Fibroblast of skin of back (primary cell): ENCODE data around the gene NFATC1.
"Not testable (repeated sequence)": the region's sequence is repeated elsewhere in the genome, so short reads cannot be mapped to it uniquely, and the experiment has no call there.

Source experiments
- DNase-seq: peaks from one replicate; pipeline ENCODE4 v3.0.0-alpha.2; 2013

NFATC1 gene

DNA sequence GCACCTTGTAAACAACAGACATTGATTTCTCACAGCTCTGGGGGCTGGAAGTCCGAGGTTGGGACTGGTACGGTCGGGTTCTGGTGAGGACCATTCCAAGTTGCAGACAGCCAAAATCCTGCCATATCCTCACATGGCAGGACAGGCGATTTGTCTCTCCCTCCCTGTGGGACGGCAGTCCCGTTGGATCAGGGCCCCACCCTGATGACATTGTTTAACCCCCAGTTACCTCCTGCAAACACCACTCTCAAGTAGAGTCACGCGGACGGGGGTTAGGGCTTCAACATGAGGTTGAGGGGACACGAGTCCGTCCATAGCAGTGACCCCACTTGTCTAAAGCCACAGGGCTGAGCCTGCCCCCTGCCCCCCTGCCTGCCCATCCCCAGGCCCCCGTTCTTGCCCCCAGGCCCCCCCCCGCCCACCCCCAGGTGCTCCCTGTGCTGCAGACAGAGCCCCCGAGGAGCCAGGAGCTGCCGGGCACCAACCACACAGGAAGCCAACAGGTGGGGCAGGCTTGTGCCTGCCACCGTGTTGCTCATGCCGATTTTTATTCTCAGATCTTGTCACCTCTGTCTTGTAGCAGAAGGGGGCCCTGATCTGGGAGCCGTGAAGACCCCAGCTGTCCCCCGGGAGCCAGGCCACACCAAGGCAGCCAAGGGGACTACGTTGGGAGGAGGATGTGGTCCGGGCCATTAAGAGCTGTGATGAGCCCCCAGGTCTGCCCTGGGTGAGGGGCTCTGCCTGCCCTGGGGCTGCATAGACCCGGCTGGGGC lies 82.2 kb downstream of the NFATC1 start:
- no peak for DNase-seq

DNA sequence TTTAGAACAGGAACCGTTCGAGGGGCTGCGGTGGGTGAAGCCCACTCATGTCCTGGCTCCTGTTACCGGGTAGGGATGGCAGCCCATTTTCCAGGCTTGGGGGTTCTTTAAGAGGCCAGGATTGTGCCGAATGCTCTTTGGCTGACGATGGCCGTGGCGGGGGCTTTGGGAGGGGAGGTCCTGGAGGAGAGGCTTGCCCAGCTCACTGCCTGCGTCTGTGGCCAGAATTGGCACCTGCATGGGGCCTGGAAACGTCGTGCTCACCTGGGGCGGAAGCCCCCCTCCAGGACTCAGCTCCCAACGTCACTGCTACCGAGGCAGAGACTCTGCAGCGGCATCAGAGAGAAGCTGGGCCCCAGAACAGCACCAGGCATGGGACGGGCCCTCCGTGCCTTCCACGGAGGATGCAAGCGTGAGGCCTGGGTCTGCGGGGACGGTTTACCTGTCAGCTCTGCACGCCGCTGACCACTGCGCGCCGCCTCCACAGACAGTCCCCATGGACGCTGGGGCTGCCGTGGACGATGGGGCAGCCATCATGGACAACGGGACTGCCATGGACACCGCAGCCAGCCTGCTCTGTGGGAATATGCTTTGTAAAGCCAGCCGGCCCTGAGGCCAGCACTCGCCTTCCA lies 82.9 kb downstream of the NFATC1 start:
- no peak for DNase-seq

DNA sequence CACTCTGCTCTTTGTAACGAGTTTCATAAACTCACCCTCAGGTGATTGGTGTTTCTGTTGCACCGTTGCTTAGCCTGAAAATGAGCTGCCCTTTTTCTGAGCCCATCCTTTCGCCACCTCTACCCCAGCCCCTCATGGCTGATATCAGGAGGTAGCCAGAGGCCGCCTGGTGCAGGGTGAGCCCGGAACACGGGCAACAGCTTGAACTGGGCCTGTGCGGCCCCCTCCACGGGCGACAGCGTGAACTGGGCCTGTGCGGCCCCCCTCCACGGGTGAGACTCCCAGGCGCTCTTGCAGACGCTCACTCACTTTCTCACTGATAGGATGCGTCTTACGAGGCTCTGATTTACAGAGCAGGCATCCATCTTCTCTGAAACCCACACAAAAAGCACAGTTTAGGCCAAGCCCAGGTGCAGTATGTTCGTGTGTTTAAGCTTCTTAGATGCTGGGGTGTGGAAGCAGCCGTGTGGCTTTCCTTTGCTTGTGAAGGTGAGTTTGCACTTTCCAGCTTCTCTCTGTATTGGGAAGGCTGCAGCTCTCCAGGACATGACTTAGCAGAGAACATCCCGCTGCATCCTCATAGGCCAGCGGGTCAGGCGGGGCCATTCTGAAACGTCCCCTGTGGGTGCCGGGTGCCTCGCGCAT lies 83.5 kb downstream of the NFATC1 start:
- no peak for DNase-seq

DNA sequence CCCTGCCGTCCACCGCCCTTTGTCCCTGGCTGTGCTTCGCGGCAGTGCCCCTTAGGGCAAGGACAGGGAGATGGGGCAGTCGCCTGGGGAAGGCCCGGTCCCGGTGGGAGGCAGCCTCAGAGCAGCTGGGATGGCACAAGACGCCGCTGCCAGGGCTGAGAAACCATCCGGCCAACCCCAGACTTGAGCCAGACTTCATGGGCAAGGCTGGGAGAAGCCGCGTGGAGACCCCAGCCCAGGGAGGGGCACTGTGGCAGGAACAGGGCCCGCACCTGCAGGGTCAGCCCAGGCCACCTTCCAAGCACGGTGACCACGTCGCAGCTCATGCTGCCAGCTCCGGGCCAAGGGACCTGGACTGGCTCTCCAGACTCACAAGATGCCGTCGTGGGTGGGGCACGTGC lies 84.0 kb downstream of the NFATC1 start:
- DNase-seq: no peak

DNA sequence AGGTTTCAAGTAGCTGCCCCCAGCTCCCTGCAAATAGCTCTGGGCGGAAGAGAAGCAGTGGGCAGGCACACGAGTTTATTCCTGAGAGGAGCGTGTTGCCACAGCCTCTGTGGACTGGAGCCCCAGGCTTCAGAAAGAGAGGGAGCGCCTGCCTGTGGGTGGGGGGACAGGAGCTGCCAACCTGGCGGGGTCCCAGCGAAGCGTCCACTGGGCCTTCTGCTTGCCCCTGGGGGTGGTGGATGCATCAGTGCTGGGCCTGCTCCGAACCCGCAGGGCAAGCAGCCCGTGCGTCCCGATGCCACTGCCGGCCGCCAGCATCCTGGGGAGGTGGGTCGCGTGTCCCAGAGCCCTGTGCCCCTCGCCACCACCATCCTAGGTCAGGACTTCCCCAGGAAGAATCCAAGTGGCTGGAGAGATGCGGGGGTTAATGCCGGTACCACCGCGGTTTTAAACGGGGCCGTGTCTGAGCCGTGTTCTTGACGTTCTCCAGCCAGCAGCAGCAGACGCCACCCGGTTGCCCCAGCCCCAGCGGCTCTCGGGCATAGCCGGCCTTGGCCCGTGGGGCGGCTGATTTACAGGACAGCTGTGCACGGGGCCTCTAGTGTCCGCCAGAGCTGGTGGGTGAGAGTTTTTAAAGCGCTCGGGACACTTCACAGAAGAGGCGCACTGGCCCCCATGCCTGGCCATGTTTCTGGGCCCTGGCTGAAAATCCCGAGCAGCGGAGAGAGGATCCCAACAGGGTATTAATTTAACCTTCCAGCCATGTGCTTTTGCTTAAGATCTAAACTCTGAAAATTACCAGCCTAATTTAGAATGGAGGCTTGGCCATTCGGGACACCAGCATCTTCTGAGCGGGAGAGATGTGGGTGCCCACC lies 84.7 kb downstream of the NFATC1 start:
- DNase-seq: no peak

DNA sequence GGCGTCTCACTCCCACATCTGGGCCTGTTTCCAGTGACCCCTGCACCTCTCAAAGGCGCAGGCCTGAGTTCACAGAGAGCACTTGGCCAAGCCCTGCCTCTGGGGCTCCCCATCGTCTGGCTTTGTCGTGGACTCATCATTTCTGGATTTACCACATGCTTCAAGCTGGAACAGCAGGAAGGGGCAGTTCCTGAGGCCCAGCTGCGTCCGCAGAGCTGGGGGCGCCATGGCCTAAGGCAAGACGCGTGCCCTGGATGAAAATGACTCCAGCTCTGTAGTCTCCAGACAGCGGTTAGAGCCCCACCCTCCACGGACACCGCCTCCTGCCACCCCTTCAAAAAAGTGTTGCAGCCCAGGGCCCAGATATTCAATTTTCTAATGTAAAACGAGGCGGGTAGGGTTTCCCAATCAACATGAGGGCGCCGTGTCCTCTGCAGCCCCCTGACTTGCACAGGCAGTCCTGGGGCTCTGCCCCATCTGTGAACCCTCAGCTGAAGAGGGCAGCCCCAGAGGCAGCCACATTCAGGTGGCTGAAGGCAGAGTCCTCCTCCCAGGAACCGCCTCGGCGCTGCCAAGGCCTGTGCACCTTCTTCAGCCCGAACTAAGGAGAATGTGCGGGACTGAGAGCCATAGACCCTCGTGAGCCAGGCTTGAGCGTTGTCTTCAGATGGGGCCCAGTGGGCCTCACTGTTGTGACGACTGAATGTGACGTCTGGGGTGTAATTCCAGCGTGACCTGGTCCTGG lies 85.5 kb downstream of the NFATC1 start:
- no peak for DNase-seq

DNA sequence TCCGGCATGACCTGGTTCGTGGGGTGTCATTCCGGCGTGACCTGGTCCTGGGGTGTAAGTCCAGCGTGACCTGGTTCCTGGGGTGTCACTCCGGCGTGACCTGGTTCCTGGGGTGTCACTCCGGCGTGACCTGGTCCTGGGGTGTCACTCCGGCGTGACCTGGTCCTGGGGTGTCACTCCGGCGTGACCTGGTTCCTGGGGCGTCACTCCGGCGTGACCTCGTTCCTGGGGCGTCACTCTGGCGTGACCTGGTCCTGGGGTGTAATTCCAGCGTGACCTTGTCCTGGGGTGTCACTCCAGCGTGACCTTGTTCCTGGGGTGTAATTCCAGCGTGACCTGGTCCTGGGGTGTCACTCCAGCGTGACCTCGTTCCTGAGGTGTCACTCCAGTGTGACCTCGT lies 87.7 kb downstream of the NFATC1 start:
- DNase-seq: not testable (repeated sequence)

DNA sequence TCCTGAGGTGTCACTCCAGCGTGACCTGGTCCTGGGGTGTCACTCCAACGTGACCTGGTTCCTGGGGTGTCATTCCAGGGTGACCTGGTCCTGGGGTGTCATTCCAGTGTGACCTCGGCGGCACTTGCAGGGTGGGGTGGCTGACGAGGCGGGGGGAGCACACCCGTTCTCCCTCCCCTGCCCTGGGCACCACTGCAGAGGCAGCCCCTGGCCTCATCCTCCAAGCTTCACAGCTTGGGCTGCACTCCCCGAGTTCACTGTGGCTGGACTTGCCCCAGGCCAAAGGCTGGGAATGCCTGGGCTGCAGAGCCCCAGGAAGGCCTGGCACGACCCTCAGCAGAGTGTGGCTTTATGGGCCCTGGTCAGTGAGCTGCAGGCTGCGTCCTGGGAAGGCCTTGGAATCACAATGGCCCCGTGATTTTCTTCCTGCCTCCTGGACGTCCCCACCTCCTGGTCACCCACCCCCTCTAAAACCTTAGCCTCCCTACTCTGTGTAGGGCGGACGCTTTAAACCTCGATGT lies 88.3 kb downstream of the NFATC1 start:
- DNase-seq: no peak

DNA sequence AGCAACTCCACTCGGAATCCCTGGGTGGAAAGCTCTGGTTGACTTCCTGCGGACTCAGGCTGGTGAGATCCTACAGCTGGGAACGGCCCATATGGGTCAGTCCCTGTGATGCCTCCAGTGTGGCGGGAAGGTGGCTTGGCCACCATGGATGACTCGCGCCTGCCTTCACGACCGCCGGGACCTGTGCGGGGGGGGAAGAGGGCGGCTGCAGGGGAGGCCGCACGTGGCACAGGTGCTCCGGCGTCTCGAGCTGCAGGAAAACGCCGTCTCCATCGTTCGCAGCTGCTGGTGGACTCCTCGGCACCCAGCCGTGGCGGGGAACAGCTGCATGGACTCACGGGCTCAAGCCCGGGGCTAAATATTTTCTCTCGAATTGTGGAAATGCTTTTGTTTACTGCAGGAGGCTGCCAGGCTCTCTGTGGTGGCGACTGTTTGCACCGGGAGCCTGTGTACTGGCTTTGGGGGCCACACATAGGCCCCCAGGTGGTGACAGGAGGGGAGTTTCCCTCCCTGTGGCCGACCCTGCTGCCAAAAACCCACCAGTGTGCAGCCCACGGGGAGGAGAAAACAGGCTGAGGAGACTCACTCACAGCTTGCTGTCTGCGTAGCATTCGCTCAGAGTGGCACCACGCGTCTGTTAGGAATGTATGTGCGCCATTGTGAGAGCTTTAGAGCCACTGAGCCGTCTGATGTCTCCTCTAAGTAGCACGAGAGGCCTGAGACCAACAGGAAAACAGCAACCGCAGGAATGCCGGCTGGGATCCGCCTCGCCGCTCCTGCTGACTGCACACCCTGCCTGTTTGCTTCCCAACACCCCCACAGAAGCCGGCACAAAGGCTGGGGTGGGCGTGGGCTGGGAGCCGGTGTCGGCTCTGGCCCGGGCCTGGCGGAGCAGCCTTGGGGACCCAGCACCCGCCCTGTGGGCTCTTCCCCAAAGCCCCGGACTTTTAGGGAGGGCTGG lies 89.2 kb downstream of the NFATC1 start:
- peak; percentile 98 for DNase-seq

DNA sequence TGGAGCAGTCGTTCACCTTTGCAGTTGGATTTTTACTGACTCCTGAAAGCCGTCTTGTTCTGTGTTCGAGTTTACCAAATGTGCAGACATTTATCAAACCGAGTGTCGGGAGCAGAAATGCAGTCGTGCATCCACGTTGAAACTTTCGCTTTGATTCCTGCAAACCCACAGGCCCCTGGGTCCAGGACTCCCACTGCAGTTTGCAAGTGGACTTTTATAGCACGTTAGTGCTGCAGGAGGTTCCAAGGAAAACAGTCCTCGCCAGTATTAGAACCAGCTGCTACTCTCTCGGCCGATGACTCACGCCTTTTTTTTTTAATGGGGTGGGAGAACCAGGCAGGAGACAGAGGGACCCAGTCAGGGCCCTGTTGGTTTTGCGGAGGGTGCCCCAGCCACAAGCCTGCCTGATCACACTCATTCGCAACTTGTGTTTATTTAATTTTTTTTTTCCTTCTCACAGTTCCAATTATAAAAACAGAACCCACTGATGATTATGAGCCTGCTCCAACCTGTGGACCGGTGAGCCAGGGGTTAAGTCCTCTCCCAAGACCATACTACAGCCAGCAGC lies 90.1 kb downstream of the NFATC1 start:
- peak; percentile 97 for DNase-seq

DNA sequence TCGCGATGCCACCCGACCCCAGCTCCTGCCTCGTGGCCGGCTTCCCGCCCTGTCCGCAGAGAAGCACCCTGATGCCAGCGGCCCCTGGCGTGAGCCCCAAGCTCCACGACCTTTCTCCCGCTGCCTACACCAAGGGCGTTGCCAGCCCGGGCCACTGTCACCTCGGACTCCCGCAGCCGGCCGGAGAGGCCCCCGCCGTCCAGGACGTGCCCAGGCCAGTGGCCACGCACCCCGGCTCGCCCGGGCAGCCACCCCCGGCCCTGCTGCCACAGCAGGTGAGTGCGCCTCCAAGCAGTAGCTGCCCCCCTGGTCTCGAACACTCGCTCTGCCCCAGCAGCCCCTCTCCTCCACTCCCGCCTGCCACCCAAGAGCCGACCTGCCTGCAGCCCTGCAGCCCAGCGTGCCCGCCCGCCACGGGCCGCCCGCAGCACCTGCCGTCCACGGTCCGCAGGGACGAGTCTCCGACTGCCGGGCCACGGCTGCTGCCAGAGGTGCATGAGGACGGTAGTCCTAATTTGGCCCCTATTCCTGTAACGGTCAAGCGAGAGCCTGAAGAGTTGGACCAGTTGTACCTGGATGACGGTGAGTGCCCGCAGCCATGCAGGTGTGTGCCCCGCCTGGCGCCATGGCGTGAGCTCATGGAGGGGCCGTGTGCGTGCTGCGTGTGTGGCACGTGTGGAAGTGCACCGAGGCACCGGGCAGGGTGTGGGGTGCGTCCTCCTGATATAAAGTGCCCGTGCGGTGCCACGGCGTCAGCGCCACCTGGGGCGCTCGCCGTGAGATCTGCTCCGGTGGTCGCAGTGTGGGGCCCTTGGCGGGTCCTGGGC lies 90.8 kb downstream of the NFATC1 start:
- no peak for DNase-seq

DNA sequence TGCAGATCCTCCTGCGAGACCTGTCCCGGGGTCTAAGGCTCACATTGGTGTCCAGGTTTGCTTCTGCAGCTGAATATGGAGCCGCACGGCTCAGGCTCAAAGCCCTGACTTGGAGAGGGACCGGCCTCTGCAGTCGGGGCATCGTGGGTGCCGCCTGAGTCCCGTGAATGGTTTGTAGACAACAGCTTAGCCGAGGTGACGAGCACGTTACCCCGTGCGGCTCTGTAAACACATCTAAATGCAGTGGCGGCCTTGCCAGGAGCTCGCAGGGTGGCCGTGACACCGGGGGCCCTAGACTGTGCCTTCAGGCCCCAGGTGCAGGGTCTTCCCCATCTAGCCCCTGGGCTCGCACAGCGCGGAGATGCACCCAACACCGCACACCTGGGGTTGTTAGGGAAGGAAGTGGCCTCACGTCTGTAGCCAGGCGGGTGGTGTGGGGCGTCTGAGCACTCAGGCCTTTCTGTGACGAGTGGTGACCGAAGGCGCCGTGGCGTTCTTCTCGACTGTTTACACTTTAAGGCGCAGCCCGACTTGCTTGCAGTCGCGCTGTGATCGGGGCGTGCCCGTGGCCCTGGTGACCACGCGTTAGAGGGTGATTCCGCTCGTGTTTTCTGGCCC lies 91.6 kb downstream of the NFATC1 start:
- no peak for DNase-seq

DNA sequence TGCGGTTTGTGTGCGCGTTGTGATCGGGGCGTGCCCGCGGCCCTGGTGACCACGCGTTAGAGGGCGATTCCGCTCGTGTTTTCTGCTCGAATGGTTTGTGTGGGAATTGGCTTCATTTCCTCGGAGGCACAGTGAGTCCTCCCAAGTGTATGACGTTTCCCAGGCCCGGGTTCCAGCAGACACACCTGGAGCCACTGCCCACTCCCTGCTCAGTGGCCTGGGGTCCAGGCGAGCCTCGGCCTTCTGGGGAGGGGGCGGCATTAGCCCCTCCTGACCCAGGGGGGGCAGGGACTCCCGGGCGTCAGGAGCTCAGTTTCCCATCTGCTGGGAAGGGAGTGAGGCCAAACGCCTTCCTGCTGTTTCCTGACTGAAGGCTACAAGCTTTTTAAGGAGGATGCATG lies 92.1 kb downstream of the NFATC1 start:
- no peak for DNase-seq

DNA sequence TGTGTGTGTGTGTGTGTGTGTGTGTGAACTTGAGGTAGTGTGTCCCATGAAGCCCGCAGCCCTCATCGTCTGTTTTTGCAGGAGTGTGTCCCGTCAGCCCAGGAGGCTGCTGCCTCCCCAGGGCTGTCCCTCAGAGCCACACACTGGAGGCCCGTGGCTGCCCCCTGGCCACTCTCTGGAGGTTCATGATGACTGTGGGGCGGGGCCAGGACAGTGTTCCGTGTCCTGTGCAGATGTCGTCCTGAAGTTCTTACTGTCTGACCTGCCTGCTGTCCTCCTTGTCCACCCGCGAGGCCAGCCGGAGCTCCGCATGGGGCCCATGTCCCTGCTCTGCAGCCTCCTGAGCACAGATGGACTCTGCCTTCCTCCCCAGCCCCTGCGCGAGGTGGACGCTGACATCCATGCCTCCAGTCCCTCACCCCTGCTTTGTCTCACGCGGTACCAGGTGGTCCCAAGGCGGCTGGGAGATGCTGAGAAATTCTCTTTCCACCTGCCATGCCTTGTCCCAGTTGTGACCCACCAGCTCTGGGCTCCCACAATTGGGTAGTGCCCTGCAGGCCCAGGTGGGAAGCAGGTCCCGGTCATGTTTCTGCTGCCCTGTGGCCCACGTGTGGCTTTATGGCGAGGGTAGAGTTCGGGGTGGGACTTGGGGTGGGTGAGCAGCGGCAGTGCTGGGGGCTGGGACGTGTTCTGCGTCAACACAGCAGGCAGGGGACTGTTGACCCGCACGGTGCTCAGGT lies 92.8 kb downstream of the NFATC1 start:
- DNase-seq: no peak

DNA sequence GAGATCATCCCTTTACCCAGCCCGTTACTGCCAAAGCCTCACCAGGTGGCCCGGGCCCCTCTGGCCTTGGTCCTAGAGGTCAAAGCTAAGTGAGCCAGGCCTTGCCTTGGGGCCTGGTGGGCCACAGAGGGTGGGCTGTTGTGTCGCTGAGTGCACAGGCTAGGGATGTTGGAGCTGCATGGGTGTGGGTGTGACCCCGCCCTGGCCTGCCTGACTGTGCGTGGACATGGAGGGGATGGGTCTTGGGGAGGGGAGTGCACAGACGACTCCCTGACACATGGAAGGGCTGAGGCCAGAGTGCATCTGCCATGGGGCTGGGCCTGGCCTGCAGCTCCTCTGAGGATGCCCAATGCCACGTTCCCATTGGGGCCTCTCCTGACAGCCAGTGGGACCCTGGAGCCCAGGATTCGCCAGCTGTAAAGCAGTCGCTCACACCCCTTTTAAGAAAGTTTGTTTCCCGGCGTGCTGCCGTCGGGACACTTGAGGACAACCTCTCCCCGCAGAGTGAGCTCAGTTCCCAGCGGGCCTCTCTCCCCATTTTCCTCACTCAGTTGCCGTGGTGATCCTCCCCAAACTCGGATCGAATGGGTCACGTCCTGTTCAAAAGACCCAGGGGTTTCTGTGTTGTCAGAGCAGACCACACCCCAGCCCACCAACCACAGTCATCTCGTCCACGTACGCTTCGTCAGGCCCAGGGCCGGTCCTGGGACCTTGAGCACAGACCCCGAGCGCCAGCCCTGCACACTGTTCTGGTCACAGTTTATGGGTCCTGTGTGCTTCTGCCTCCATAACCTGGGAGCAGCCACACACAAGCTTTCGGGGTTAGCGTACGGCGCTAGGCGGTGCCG lies 93.5 kb downstream of the NFATC1 start:
- no peak for DNase-seq

DNA sequence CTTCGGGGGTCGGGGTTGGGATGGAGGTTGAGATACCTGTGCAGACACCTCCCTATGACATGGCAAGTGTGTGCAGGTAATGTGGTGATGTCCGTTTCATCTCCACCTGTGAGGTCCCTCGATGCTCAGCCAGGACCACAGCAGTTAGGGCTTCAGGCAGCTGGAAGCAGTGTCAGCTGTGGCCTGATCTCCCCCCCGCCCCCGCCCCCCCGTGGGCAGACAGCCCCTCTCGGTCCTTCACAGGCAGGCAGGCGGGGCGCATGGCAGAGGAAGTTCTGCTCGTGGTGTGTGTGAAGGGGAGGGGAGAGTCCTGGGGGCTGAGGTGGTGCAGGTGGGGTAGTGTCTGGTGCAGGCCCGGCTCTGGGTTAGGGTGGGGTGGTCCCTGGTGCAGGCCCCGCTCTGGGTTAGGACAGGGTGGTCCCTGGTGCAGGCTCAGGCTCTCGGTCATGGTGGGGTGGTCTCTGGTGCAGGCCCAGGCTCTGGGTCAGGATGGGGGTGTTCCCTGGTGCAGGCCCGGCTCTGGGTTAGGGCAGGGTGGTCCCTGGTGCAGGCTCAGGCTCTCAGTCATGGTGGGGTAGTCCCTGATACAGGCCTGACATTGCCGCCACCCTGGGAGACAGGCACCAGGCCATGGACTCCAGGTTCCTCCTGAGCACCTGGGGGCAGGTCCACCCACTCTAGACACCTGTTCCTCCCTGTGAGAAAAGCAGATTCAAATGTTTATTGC lies 94.3 kb downstream of the NFATC1 start:
- no peak for DNase-seq
